IgD-negative memory B cell (primary cell): Measurements from ENCODE around the gene ABHD2. TPM values are rescaled to one million over a fixed set of nuclear protein-coding genes. Genes with fewer than 3 reads are reported as not detected.
"Not testable (repeated sequence)": the region's sequence is repeated elsewhere in the genome, so short reads cannot be mapped to it uniquely, and the experiment has no call there.

Experiments used
- H3K27ac Mint-ChIP-seq, 3 donors: one replicate each; pipeline ENCODE4 v1.8.0; 2020 to 2022; ENCODE audit warnings: mild to moderate bottlenecking in 3 of 3, mixed read lengths in 3 of 3, moderate library complexity in 1 of 3
- H3K27me3 Mint-ChIP-seq: one replicate; pipeline ENCODE4 v1.8.0; 2021; ENCODE audit warnings: mixed read lengths
- H3K36me3 Mint-ChIP-seq: one replicate; pipeline ENCODE4 v1.8.0; 2020; ENCODE audit warnings: mild to moderate bottlenecking, mixed read lengths
- H3K4me1 Mint-ChIP-seq, 3 donors: one replicate each; pipeline ENCODE4 v1.8.0; 2020 to 2022; ENCODE audit warnings: mixed read lengths in 3 of 3, mild to moderate bottlenecking in 1 of 3
- H3K4me3 Mint-ChIP-seq, 4 donors: one replicate each; pipeline ENCODE4 v1.8.0; 2020 to 2022; ENCODE audit warnings: mild to moderate bottlenecking in 4 of 4, mixed read lengths in 4 of 4, moderate library complexity in 3 of 4
- H3K9me3 Mint-ChIP-seq, 3 donors: one replicate each; pipeline ENCODE4 v1.8.0; 2020 to 2021; ENCODE audit warnings: mixed read lengths in 3 of 3, mild to moderate bottlenecking in 1 of 3
- polyA plus RNA-seq: library from polyadenylated mRNA; unstranded; fragments of 300-500 nt; fragmentation: Illumina TruSeq; gene quantifications from one replicate; pipeline ENCODE4 v1.2.3, GENCODE V29; 2021

Gene ABHD2
- polyA plus RNA-seq, 1 donor from 2014 or later: 13.4 TPM

- no peaks in the 10 kb centered on the region for H3K4me1 Mint-ChIP-seq
- H3K9me3 Mint-ChIP-seq: no peaks in the 10 kb centered on the region
- H3K4me3 Mint-ChIP-seq: no peak overlapping the region
- H3K27ac Mint-ChIP-seq: no peak overlapping the region
- H3K27me3 Mint-ChIP-seq: peaks cover 6% of the 10 kb centered on the region
- H3K36me3 Mint-ChIP-seq: no peaks in the 10 kb centered on the region
Observed at GRCh38 chr15:89226359-89227221, 138.3 kb downstream of the ABHD2 start.

- no peaks in the 10 kb centered on the region for H3K9me3 Mint-ChIP-seq
- peaks cover 6% of the 10 kb centered on the region for H3K27me3 Mint-ChIP-seq
- H3K27ac Mint-ChIP-seq: no peak overlapping the region
- H3K36me3 Mint-ChIP-seq: no peaks in the 10 kb centered on the region
- no peak overlapping the region for H3K4me3 Mint-ChIP-seq
- no peaks in the 10 kb centered on the region for H3K4me1 Mint-ChIP-seq
Observed at GRCh38 chr15:89227425-89227824, 139.2 kb downstream of the ABHD2 start.

- Mint-ChIP-seq H3K9me3 (no peaks in the 10 kb centered on the region), H3K4me3 (no peak overlapping the region), H3K4me1 (no peaks in the 10 kb centered on the region), H3K27me3 (peaks cover 9% of the 10 kb centered on the region), H3K36me3 (no peaks in the 10 kb centered on the region), H3K27ac (no peak overlapping the region)
Observed at GRCh38 chr15:89230277-89230676, 142.0 kb downstream of the ABHD2 start.

GRCh38 chr15:89231832-89232231 is 143.6 kb downstream of the ABHD2 start:
- Mint-ChIP-seq H3K4me1 (no peaks in the 10 kb centered on the region), H3K4me3 (no peak overlapping the region), H3K9me3 (no peaks in the 10 kb centered on the region), H3K36me3 (no peaks in the 10 kb centered on the region), H3K27me3 (peaks cover 11% of the 10 kb centered on the region), H3K27ac (no peak overlapping the region)

- peaks cover 7 to 20% (median 10%) of the 10 kb centered on the region in 3 donors for H3K4me1 Mint-ChIP-seq
- H3K27me3 Mint-ChIP-seq, H3K36me3 Mint-ChIP-seq, H3K27ac Mint-ChIP-seq, H3K9me3 Mint-ChIP-seq: not testable (repeated sequence)
- H3K4me3 Mint-ChIP-seq: peak overlapping the region in 2 of 4 donors; percentile 17 to 71
Observed at GRCh38 chr15:89239883-89240810, 151.9 kb downstream of the ABHD2 start.

GRCh38 chr15:89243046-89243690 is 154.9 kb downstream of the ABHD2 start:
- no peaks in the 10 kb centered on the region for H3K9me3 Mint-ChIP-seq
- H3K4me1 Mint-ChIP-seq: peaks cover 10 to 20% (median 15%) of the 10 kb centered on the region in 3 donors
- peak overlapping the region; percentile 92 to 99 (median 96) for H3K4me3 Mint-ChIP-seq
- no peaks in the 10 kb centered on the region for H3K27me3 Mint-ChIP-seq
- H3K27ac Mint-ChIP-seq: peak overlapping the region in 2 of 3 donors; percentile 66 to 98
- H3K36me3 Mint-ChIP-seq: peaks cover 1% of the 10 kb centered on the region

GRCh38 chr15:89243691-89244573 is 155.7 kb downstream of the ABHD2 start, which contains the start of gene FANCI:
Gene FANCI (plus strand): TSS chr15:89243979. CDS start chr15:89247648, 3,669 bp downstream.
- Mint-ChIP-seq H3K4me3 (peak within 1 kb of the TSS; percentile 92 to 99 (median 96)), H3K27me3 (no peaks in the 10 kb centered on the region), H3K27ac (peak within 1 kb of the TSS; percentile 66 to 98 (median 90)), H3K4me1 (peaks cover 10 to 20% (median 15%) of the 10 kb centered on the region in 3 donors), H3K36me3 (peaks cover 2% of the 10 kb centered on the region), H3K9me3 (no peaks in the 10 kb centered on the region)

- Mint-ChIP-seq H3K4me1 (peaks cover 10 to 20% (median 15%) of the 10 kb centered on the region in 3 donors), H3K9me3 (no peaks in the 10 kb centered on the region), H3K36me3 (peaks cover 2% of the 10 kb centered on the region), H3K27ac (peak overlapping the region; percentile 66 to 98 (median 90)), H3K4me3 (peak overlapping the region; percentile 92 to 99 (median 96)), H3K27me3 (no peaks in the 10 kb centered on the region)
Observed at GRCh38 chr15:89244574-89244903, 156.3 kb downstream of the ABHD2 start.

GRCh38 chr15:89247446-89247845 is 159.2 kb downstream of the ABHD2 start:
- Mint-ChIP-seq H3K9me3 (no peaks in the 10 kb centered on the region), H3K27me3 (no peaks in the 10 kb centered on the region), H3K4me3 (no peak overlapping the region), H3K36me3 (peaks cover 2% of the 10 kb centered on the region), H3K27ac (no peak overlapping the region), H3K4me1 (peaks cover 10 to 20% (median 15%) of the 10 kb centered on the region in 3 donors)

GRCh38 chr15:89248584-89248983 is 160.3 kb downstream of the ABHD2 start:
- Mint-ChIP-seq H3K9me3 (no peaks in the 10 kb centered on the region), H3K27ac (no peak overlapping the region), H3K4me1 (peaks cover 10 to 15% (median 14%) of the 10 kb centered on the region in 3 donors), H3K36me3 (peaks cover 2% of the 10 kb centered on the region), H3K27me3 (no peaks in the 10 kb centered on the region), H3K4me3 (no peak overlapping the region)

- not testable (repeated sequence) for H3K27me3 Mint-ChIP-seq, H3K27ac Mint-ChIP-seq, H3K4me3 Mint-ChIP-seq, H3K4me1 Mint-ChIP-seq, H3K9me3 Mint-ChIP-seq, H3K36me3 Mint-ChIP-seq
Observed at GRCh38 chr15:89250142-89250541, 161.9 kb downstream of the ABHD2 start.
